ENCODE measurements around the gene EHD4.
A peak's percentile ranks its signal among the peaks of the same experiment; 100 is the strongest.

Gene EHD4

DNA sequence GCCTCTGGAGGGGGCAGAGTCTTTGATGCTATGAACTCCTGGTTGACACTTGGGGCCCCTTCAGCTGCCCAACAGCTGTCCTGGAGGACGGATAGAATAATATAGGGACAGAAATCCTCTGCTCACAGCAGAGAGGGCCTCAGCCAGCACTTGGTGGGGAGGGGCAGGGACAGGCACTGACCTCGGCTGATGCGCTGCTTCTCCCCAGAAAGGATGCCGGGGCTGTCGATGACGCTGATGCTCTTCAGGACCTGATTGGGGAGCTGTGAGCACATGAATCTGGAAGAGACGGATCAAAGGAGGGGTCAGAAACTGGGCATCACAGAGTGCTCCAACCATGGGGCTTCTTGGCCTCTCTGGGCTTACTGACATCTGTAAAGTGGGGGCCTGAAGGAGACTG is 29.5 kb downstream of the EHD4 start:
- H3K27ac ChIP-seq, result no peak overlapping the region

DNA sequence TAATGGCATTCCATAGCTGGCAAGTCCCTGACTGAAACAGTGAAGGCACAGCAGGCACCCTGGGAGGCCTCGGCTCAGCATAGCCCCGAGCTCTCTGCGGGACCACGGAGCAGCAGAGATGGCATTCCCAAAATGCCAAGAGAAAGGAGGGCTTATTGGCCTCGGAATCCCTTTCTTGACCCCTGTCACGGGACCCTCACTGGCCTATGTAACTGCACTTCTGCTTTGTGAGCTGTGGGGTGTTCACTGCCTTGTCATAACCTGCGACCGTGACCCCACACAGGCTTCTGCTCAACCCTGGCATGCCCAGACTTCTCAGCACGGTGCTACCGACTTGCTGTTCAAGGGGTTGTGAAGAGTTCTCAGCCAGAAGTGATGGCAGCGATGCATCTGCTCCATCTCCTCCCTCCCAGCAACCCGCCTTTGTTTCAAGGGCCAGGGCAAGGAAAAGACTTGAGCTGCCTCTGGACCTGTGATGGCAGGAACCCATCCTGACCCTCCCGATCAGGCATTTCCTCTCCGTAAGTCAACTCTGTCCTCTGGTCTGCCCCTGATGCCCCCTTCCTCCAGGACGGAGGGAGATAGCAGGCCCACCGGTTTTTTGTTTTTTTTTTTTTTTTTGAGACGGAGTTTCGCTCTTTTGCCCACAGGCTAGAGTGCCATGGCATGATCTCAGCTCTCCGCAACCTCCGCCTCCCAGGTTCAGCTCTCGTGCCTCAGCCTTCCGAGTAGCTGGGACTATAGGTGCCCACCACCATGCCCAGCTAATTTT is 30.5 kb downstream of the EHD4 start:
- Histone ChIP-seq H3K79me2 (peaks cover 3% of the 10 kb centered on the region), H3K9ac (no peak overlapping the region), H3K9me3 (ENCODE audit: control insufficient read depth, low read length) (no peaks in the 10 kb centered on the region), H3K4me3 (ENCODE audit: low read depth, low read length) (no peak overlapping the region), H2AFZ (no peak overlapping the region), H3K4me2 (ENCODE audit: low read length) (no peak overlapping the region), H3K27me3 (ENCODE audit: control insufficient read depth, insufficient read depth, low read length) (no peaks in the 10 kb centered on the region), H3K36me3 (ENCODE audit: control insufficient read depth, insufficient read depth, low read length) (no peaks in the 10 kb centered on the region), H3K27ac (no peak overlapping the region), H3K4me1 (peaks cover 2% of the 10 kb centered on the region)
- TF ChIP-seq, protein P1, sequence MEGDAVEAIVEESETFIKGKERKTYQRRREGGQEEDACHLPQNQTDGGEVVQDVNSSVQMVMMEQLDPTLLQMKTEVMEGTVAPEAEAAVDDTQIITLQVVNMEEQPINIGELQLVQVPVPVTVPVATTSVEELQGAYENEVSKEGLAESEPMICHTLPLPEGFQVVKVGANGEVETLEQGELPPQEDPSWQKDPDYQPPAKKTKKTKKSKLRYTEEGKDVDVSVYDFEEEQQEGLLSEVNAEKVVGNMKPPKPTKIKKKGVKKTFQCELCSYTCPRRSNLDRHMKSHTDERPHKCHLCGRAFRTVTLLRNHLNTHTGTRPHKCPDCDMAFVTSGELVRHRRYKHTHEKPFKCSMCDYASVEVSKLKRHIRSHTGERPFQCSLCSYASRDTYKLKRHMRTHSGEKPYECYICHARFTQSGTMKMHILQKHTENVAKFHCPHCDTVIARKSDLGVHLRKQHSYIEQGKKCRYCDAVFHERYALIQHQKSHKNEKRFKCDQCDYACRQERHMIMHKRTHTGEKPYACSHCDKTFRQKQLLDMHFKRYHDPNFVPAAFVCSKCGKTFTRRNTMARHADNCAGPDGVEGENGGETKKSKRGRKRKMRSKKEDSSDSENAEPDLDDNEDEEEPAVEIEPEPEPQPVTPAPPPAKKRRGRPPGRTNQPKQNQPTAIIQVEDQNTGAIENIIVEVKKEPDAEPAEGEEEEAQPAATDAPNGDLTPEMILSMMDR (IDR thresholded peaks at IDR 0.05), result no peak

More for the DNA sequence above, 29.5 kb downstream of the EHD4 start:
- H3K9me3 ChIP-seq (ENCODE audit: control insufficient read depth, low read length), result no peaks in the 10 kb centered on the region
- no peaks in the 10 kb centered on the region for H3K27me3 ChIP-seq (ENCODE audit: control insufficient read depth, insufficient read depth, low read length)
- no peak overlapping the region for H3K4me3 ChIP-seq (ENCODE audit: low read depth, low read length)
- no peak overlapping the region for H3K9ac ChIP-seq
- peaks cover 2% of the 10 kb centered on the region for H3K4me1 ChIP-seq
- no peak overlapping the region for H2AFZ ChIP-seq
- no peak overlapping the region for H3K4me2 ChIP-seq (ENCODE audit: low read length)
- no peaks in the 10 kb centered on the region for H3K36me3 ChIP-seq (ENCODE audit: control insufficient read depth, insufficient read depth, low read length)
- peaks cover 3% of the 10 kb centered on the region for H3K79me2 ChIP-seq
- TF ChIP-seq, protein P1 (IDR thresholded peaks at IDR 0.05), result no peak

DNA sequence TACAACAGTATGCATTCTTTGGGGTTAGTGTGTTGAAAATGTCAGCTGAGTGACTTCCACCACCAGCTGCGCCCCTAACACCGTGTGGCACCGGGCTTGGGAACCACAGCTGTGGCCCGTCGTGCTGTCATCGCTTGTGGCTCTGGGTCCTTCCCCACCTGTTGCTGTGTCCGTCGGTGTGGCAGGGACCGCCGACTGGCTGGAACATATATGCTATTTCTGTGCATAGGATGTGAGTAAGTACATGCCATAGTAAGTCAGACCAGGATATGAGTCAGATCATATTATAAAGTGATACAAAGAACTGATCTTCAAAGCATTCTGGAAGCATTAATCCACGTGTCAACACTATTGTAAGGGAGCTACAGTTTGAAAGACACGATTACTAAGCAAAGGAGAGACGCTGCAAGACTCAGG is 31.9 kb downstream of the EHD4 start:
- TF ChIP-seq, protein P1 (IDR thresholded peaks at IDR 0.05), result no peak
- H3K27me3 ChIP-seq (ENCODE audit: control insufficient read depth, insufficient read depth, low read length), result no peaks in the 10 kb centered on the region
- no peak overlapping the region for H3K9ac ChIP-seq
- peaks cover 2% of the 10 kb centered on the region for H3K4me1 ChIP-seq
- H3K79me2 ChIP-seq, result peaks cover 3% of the 10 kb centered on the region
- H3K27ac ChIP-seq, result no peak overlapping the region
- no peaks in the 10 kb centered on the region for H3K36me3 ChIP-seq (ENCODE audit: control insufficient read depth, insufficient read depth, low read length)
- H3K4me2 ChIP-seq (ENCODE audit: low read length), result no peak overlapping the region
- H3K9me3 ChIP-seq (ENCODE audit: control insufficient read depth, low read length), result no peaks in the 10 kb centered on the region
- H2AFZ ChIP-seq, result no peak overlapping the region
- H3K4me3 ChIP-seq (ENCODE audit: low read depth, low read length), result no peak overlapping the region

DNA sequence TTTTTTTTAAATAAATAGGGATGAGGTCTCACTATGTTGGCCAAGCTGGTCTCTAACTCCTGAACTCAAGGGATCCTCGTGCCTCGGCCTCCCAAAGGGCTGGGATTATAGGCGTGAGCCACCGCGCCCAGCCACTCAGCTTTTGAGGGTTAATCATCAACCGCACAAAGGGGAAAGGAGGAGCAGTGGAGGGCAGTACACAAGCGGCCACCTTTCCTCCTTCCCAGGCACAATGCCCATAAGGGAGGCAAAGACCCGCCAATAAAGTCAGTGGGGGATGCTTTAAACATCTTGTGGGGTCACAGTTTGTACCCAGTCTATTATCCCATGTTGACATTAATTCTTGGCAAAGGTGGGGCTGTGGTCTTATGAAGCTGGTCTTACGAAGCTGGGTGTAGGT is 32.4 kb downstream of the EHD4 start:
- Histone ChIP-seq H3K4me1 (peaks cover 2% of the 10 kb centered on the region), H3K9ac (no peak overlapping the region), H3K9me3 (ENCODE audit: control insufficient read depth, low read length) (no peaks in the 10 kb centered on the region), H3K4me3 (ENCODE audit: low read depth, low read length) (no peak overlapping the region), H3K79me2 (peaks cover 3% of the 10 kb centered on the region), H3K27me3 (ENCODE audit: control insufficient read depth, insufficient read depth, low read length) (no peaks in the 10 kb centered on the region), H3K27ac (no peak overlapping the region), H2AFZ (no peak overlapping the region), H3K36me3 (ENCODE audit: control insufficient read depth, insufficient read depth, low read length) (no peaks in the 10 kb centered on the region), H3K4me2 (ENCODE audit: low read length) (no peak overlapping the region)
- TF ChIP-seq, protein P1 (IDR thresholded peaks at IDR 0.05), result no peak

DNA sequence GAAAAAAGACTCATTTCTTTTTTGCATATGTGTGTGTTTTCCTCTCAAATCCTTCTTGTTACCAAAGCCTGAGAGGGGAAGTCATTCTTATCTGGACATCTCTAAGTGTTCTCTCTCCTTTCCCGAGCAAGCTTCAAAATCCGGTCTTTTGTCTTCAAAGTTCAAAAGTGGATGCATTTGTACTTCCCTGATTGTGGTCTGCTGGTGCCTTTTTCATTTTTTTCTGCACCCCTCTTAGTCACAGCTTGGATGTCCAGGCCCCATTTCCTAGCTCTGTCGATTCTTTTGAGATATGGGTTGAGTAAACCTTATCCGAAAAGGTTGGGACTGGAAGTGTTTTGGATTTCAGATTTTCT is 34.8 kb downstream of the EHD4 start:
- no peaks in the 10 kb centered on the region for H3K79me2 ChIP-seq
- H3K27ac ChIP-seq, result peak overlapping the region; percentile 74
- TF ChIP-seq, protein P1 (IDR thresholded peaks at IDR 0.05), result no peak
- no peaks in the 10 kb centered on the region for H3K4me1 ChIP-seq
- no peaks in the 10 kb centered on the region for H3K9me3 ChIP-seq (ENCODE audit: control insufficient read depth, low read length)
- no peak overlapping the region for H2AFZ ChIP-seq
- H3K27me3 ChIP-seq (ENCODE audit: control insufficient read depth, insufficient read depth, low read length), result no peaks in the 10 kb centered on the region
- H3K9ac ChIP-seq, result no peak overlapping the region
- H3K4me2 ChIP-seq (ENCODE audit: low read length), result no peak overlapping the region
- H3K36me3 ChIP-seq (ENCODE audit: control insufficient read depth, insufficient read depth, low read length), result no peaks in the 10 kb centered on the region
- H3K4me3 ChIP-seq (ENCODE audit: low read depth, low read length), result no peak overlapping the region
